HG03378 (cell line): ENCODE data around the gene CAMTA1.

Experiments used
- ATAC-seq: cut with Tn5 transposase; IDR thresholded peaks from one replicate; pipeline ENCODE4 v1.9.1; 2021; ENCODE audit warnings: mild to moderate bottlenecking, moderate library complexity; ENCODE audit not compliant: unreplicated experiment

Gene CAMTA1

GRCh38 chr1:7667159-7667558 is 881.9 kb downstream of the CAMTA1 start:
- no peak for ATAC-seq

- ATAC-seq: no peak
Observed at GRCh38 chr1:7667625-7668218, 882.5 kb downstream of the CAMTA1 start.

- ATAC-seq: no peak
Observed at GRCh38 chr1:7669559-7670311, 884.5 kb downstream of the CAMTA1 start.

- ATAC-seq: no peak
Observed at GRCh38 chr1:7670334-7671145, 885.3 kb downstream of the CAMTA1 start.

GRCh38 chr1:7671146-7671465 is 885.9 kb downstream of the CAMTA1 start:
- no peak for ATAC-seq

GRCh38 chr1:7671676-7672075 is 886.4 kb downstream of the CAMTA1 start:
- ATAC-seq: no peak

GRCh38 chr1:7672864-7673263 is 887.6 kb downstream of the CAMTA1 start:
- no peak for ATAC-seq

- ATAC-seq: no peak
Observed at GRCh38 chr1:7674972-7675371, 889.7 kb downstream of the CAMTA1 start.

- ATAC-seq: no peak
Observed at GRCh38 chr1:7675431-7676273, 890.4 kb downstream of the CAMTA1 start.

- no peak for ATAC-seq
Observed at GRCh38 chr1:7676274-7676945, 891.2 kb downstream of the CAMTA1 start.

- no peak for ATAC-seq
Observed at GRCh38 chr1:7677111-7677510, 891.9 kb downstream of the CAMTA1 start.

- no peak for ATAC-seq
Observed at GRCh38 chr1:7677815-7678214, 892.6 kb downstream of the CAMTA1 start.

- ATAC-seq: no peak
Observed at GRCh38 chr1:7678491-7679158, 893.4 kb downstream of the CAMTA1 start.

- no peak for ATAC-seq
Observed at GRCh38 chr1:7679159-7679872, 894.1 kb downstream of the CAMTA1 start.

- no peak for ATAC-seq
Observed at GRCh38 chr1:7679873-7680206, 894.6 kb downstream of the CAMTA1 start.

- ATAC-seq: no peak
Observed at GRCh38 chr1:7680207-7680954, 895.1 kb downstream of the CAMTA1 start.

- no peak for ATAC-seq
Observed at GRCh38 chr1:7680955-7681268, 895.7 kb downstream of the CAMTA1 start.

GRCh38 chr1:7681401-7681800 is 896.1 kb downstream of the CAMTA1 start:
- no peak for ATAC-seq

GRCh38 chr1:7683521-7683920 is 898.3 kb downstream of the CAMTA1 start:
- ATAC-seq: no peak
